IMR-90 (cell line): Measurements from ENCODE around the gene ANO2.

ENCODE experiments used
- BHLHE40 ChIP-seq: fragments of 150-350 bp; IDR thresholded peaks from 2 replicates; pipeline ENCODE4 v1.6.1; 2016; ENCODE audit warnings: mild to moderate bottlenecking, low read depth, low read length
- CEBPB ChIP-seq: IDR thresholded peaks from 2 replicates; pipeline ENCODE4 v1.6.1; 2012; ENCODE audit warnings: low read depth, low read length, improper control_type of control experiment
- FOS ChIP-seq: fragments of 150-350 bp; IDR thresholded peaks from 2 replicates; pipeline ENCODE4 v1.6.1; 2016; ENCODE audit warnings: low read depth, low read length
- MAZ ChIP-seq: IDR thresholded peaks from 2 replicates; pipeline ENCODE4 v1.6.1; 2012; ENCODE audit warnings: low read depth, mild to moderate bottlenecking, low read length, improper control_type of control experiment, moderate library complexity, borderline replicate concordance
- MXI1 ChIP-seq: IDR thresholded peaks from 2 replicates; pipeline ENCODE4 v1.6.1; 2012; ENCODE audit warnings: low read depth, mild to moderate bottlenecking, low read length, moderate library complexity, borderline replicate concordance
- POLR2A ChIP-seq: IDR thresholded peaks from 2 replicates; pipeline ENCODE4 v1.6.1; 2012; ENCODE audit warnings: mild to moderate bottlenecking, low read depth, low read length
- RAD21 ChIP-seq: IDR thresholded peaks from 2 replicates; pipeline ENCODE4 v1.6.1; 2012; ENCODE audit warnings: low read length, improper control_type of control experiment
- RCOR1 ChIP-seq: IDR thresholded peaks from 2 replicates; pipeline ENCODE4 v1.6.1; 2012; ENCODE audit warnings: mild to moderate bottlenecking, low read length, improper control_type of control experiment; ENCODE audit not compliant: insufficient replicate concordance
- RFX5 ChIP-seq: IDR thresholded peaks from 2 replicates; pipeline ENCODE4 v1.8.0; 2012; ENCODE audit warnings: low read depth, mild to moderate bottlenecking, low read length, moderate library complexity
- SMC3 ChIP-seq: fragments of 150-350 bp; IDR thresholded peaks from 2 replicates; pipeline ENCODE4 v1.6.1; 2016; ENCODE audit warnings: low read depth, mild to moderate bottlenecking, antibody characterized with exemption, low read length, moderate library complexity
- USF2 ChIP-seq: fragments of 150-350 bp; IDR thresholded peaks from 2 replicates; pipeline ENCODE4 v1.6.1; 2017; ENCODE audit warnings: mild to moderate bottlenecking, antibody characterized with exemption, low read length, low read depth
- TF ChIP-seq, protein P1 (sequence below): conservative IDR thresholded peaks from 2 replicates; pipeline ENCODE4 v1.5.1; 2012; ENCODE audit warnings: mild to moderate bottlenecking, low read depth, low read length, improper control_type of control experiment
- TF ChIP-seq, protein P2 (sequence below): fragments of 150-350 bp; IDR thresholded peaks from 2 replicates; pipeline ENCODE4 v1.6.1; 2016; ENCODE audit warnings: low read depth, mild to moderate bottlenecking, low read length, moderate library complexity, borderline replicate concordance

DNA sequence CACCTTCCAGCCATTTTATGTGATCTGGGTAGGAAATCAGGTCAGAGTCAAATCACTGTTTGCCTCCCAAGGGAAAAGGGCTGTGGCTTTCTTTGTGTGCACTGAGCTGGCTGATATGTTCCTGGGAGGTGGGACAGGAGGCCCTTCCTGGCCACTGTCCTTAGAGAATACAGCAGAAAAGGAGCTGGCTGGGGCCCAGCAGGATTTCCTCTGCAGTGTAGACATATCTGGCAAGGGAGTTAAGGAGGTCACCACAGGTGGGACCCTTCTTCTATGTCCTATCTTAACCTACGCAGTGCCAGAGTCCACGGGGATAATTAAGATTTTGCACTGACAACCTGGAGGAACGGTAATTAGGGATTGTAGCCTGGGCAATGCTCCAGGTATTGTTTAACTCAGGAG is 367.8 kb downstream of the ANO2 start:
- TF ChIP-seq CEBPB (no peak), MAZ (no peak), BHLHE40 (no peak), USF2 (no peak), MXI1 (no peak), POLR2A (no peak), FOS (no peak), RAD21 (no peak), RFX5 (no peak), SMC3 (no peak), RCOR1 (no peak)
- TF ChIP-seq, protein P1, sequence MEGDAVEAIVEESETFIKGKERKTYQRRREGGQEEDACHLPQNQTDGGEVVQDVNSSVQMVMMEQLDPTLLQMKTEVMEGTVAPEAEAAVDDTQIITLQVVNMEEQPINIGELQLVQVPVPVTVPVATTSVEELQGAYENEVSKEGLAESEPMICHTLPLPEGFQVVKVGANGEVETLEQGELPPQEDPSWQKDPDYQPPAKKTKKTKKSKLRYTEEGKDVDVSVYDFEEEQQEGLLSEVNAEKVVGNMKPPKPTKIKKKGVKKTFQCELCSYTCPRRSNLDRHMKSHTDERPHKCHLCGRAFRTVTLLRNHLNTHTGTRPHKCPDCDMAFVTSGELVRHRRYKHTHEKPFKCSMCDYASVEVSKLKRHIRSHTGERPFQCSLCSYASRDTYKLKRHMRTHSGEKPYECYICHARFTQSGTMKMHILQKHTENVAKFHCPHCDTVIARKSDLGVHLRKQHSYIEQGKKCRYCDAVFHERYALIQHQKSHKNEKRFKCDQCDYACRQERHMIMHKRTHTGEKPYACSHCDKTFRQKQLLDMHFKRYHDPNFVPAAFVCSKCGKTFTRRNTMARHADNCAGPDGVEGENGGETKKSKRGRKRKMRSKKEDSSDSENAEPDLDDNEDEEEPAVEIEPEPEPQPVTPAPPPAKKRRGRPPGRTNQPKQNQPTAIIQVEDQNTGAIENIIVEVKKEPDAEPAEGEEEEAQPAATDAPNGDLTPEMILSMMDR: no peak
- TF ChIP-seq, protein P2, sequence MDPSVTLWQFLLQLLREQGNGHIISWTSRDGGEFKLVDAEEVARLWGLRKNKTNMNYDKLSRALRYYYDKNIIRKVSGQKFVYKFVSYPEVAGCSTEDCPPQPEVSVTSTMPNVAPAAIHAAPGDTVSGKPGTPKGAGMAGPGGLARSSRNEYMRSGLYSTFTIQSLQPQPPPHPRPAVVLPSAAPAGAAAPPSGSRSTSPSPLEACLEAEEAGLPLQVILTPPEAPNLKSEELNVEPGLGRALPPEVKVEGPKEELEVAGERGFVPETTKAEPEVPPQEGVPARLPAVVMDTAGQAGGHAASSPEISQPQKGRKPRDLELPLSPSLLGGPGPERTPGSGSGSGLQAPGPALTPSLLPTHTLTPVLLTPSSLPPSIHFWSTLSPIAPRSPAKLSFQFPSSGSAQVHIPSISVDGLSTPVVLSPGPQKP: no peak
